ENCODE data around the gene DMAC2.

DNA sequence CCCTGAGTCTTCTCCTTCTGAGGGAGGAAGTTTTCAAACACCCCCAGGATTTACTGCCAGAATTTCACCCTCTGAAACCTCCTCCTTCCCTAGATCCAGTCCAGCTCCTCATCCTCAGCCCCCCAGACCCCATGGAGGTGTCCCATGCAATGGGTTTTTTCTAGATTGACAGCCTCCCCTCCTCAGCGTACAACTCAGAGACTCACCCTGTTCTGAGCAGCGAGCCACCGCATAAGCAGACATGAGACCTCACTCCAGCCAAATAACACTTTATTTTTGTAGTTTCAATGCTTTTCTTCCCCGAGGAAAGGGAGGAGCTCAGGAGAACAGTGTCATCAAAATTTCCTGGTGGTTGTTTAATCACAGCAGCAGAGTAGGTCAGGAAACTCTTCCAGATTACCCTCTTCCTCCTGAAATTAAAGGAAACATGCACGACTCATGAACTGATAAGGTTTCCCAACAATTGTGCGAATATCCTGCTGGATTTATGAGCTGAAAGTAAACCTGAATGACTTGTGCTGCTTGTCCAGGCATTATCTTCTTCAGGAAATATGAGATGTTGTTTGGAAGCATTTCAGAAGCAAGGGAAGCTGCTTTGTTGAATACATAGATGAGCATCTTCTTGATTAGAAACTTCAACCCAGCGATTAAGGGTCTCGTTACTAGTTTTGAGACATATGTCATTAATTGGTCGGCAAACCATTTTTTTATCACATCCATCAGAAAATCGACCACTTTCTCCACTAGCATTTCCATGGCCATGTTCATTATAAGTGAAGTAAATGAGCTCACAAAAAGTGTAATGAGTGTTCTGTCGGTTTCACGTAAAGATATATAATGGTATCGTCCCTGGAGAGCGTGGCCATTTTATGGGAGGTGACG, 39.4 kb upstream of the DMAC2 start:
- TF ChIP-seq, protein P1, sequence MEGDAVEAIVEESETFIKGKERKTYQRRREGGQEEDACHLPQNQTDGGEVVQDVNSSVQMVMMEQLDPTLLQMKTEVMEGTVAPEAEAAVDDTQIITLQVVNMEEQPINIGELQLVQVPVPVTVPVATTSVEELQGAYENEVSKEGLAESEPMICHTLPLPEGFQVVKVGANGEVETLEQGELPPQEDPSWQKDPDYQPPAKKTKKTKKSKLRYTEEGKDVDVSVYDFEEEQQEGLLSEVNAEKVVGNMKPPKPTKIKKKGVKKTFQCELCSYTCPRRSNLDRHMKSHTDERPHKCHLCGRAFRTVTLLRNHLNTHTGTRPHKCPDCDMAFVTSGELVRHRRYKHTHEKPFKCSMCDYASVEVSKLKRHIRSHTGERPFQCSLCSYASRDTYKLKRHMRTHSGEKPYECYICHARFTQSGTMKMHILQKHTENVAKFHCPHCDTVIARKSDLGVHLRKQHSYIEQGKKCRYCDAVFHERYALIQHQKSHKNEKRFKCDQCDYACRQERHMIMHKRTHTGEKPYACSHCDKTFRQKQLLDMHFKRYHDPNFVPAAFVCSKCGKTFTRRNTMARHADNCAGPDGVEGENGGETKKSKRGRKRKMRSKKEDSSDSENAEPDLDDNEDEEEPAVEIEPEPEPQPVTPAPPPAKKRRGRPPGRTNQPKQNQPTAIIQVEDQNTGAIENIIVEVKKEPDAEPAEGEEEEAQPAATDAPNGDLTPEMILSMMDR (IDR thresholded peaks at IDR 0.05), result no peak
- TF ChIP-seq POLR2A (IDR thresholded peaks at IDR 0.05), result no peak

Measured in lower leg skin (tissue), 3 donors.